HCT116 (cell line): Measurements from ENCODE around the gene ADARB1.

ENCODE experiments used
- CTCF ChIP-seq, 3 experiments: fragments of 200-600 bp in 1 of 3; sonication (generic) in 1 of 3; IDR thresholded peaks in 2 of 3; conservative IDR thresholded peaks in 1 of 3; 2 replicates each; pipeline ENCODE4 v1.5.1; 2012 to 2017; ENCODE audit warnings: low read depth in 2 of 3, low read length in 2 of 3, antibody characterized with exemption in 1 of 3, borderline replicate concordance in 1 of 3, control low read depth in 1 of 3, mild to moderate bottlenecking in 1 of 3, mixed read lengths in 1 of 3, mixed run types in 1 of 3, moderate library complexity in 1 of 3; ENCODE audit not compliant: insufficient read depth in 1 of 3
- EZH2 ChIP-seq: fragments of 200-600 bp; sonication (generic); IDR thresholded peaks from 2 replicates; pipeline ENCODE4 v1.6.1; 2017; ENCODE audit warnings: antibody characterized with exemption, mixed run types
- SIN3A ChIP-seq: IDR thresholded peaks from 2 replicates; pipeline ENCODE4 v1.6.1; 2012; ENCODE audit warnings: low read depth
- SP1 ChIP-seq: IDR thresholded peaks from 2 replicates; pipeline ENCODE4 v1.6.1; 2012; ENCODE audit warnings: low read depth
- SRF ChIP-seq: IDR thresholded peaks from 2 replicates; pipeline ENCODE4 v1.6.1; 2012; ENCODE audit warnings: low read depth
- TCF7L2 ChIP-seq: IDR thresholded peaks from 2 replicates; pipeline ENCODE4 v1.7.0; 2011; ENCODE audit warnings: borderline replicate concordance, inconsistent platforms; ENCODE audit not compliant: insufficient read depth, insufficient read length; ENCODE audit errors: extremely low read depth
- ZFX ChIP-seq: fragments of 450-650 bp; IDR thresholded peaks from 2 replicates; pipeline ENCODE4 v1.6.1; 2017

- TF ChIP-seq TCF7L2 (no peak), EZH2 (no peak), ZFX (no peak), SP1 (no peak), SIN3A (no peak), CTCF (IDR thresholded peaks at IDR 0.05 in 2 of 3, conservative IDR thresholded peaks at IDR 0.05 in 1 of 3; ENCODE audit: borderline replicate concordance in 1 of 3, insufficient read depth in 1 of 3, low read depth in 2 of 3, low read length in 2 of 3) (no peak), SRF (no peak)
Observed at GRCh38 chr21:45186709-45187108, 112.3 kb downstream of the ADARB1 start.
